Chondrocyte (in vitro differentiated cells): ENCODE data around the gene DAPK1. TPM values are rescaled to one million over a fixed set of nuclear protein-coding genes. Genes with fewer than 3 reads are reported as not detected.

Experiments
- DNase-seq: peaks from one replicate; pipeline ENCODE4 v3.0.0; 2021; ENCODE audit warnings: mixed read lengths, low spot score
- H3K27ac Mint-ChIP-seq: one replicate; pipeline ENCODE4 v1.8.0; 2021; ENCODE audit warnings: mild to moderate bottlenecking, moderate library complexity, mixed read lengths; ENCODE audit not compliant: unreplicated experiment
- H3K27me3 Mint-ChIP-seq: 2 replicates; pipeline ENCODE4 v1.8.0; 2021; ENCODE audit warnings: low read depth, mixed read lengths
- H3K36me3 Mint-ChIP-seq: 2 replicates; pipeline ENCODE4 v1.8.0; 2021; ENCODE audit warnings: low read depth, mixed read lengths
- H3K4me1 Mint-ChIP-seq: 2 replicates; pipeline ENCODE4 v1.8.0; 2021; ENCODE audit warnings: low read depth, mild to moderate bottlenecking, mixed read lengths
- H3K4me3 Mint-ChIP-seq: one replicate; pipeline ENCODE4 v1.8.0; 2021; ENCODE audit warnings: mild to moderate bottlenecking, moderate library complexity, mixed read lengths; ENCODE audit not compliant: unreplicated experiment
- H3K9me3 Mint-ChIP-seq: 2 replicates; pipeline ENCODE4 v1.8.0; 2021; ENCODE audit warnings: low read depth, mixed read lengths
- total RNA-seq: library from RNA; stranded (reverse); gene quantifications from 3 replicates; pipeline ENCODE4 v1.2.1, GENCODE V29; 2021
- TF ChIP-seq, protein P1 (sequence below): fragments of 200-600 bp; sonication (generic); IDR thresholded peaks from 2 replicates; pipeline ENCODE4 v1.5.0; 2021; ENCODE audit warnings: antibody characterized with exemption, mild to moderate bottlenecking, moderate library complexity

The DAPK1 gene
- total RNA-seq, 1 donor from 2014 or later = 87.9 TPM

DNA sequence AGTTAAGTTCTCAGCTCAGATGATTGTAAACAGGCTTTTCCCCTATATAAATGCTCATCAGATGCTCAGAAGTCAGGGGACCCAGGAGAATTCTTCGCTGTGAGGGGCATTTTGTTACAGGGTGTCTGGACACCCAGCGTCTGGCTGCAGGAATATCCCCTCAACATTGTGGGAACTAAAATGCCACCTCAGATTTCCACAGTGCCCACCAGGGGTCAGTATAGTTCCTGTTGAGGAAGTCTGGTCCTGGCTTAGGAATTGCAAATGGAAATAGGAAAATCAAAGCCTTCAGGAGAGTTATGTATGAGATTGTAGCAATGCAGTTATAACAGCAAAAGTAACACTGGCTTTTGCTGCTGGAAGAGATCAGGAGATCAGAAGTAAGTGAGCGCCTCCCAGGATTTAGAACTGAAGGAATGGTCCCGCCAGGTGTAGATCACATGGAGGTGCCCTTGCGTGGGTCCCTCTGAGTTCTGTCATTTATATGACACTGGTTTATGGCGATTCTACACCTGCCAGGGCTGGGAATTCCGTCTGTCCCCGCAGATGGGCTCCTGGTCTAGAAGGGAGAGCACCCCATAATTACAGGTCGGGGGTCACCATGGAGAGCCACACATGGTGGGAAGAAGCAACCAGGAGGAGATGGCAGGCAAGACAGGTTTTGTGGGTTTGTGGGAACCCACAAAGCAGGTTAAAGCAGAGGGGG is 181.1 kb downstream of the DAPK1 start:
- H3K9me3 Mint-ChIP-seq = no peaks in the 10 kb centered on the region
- peaks cover 21% of the 10 kb centered on the region for H3K36me3 Mint-ChIP-seq
- no peaks in the 10 kb centered on the region for H3K27me3 Mint-ChIP-seq
- peak overlapping the region; percentile 10 for H3K27ac Mint-ChIP-seq
- H3K4me1 Mint-ChIP-seq = peaks cover 11% of the 10 kb centered on the region
- no peak for DNase-seq
- TF ChIP-seq, protein P1, sequence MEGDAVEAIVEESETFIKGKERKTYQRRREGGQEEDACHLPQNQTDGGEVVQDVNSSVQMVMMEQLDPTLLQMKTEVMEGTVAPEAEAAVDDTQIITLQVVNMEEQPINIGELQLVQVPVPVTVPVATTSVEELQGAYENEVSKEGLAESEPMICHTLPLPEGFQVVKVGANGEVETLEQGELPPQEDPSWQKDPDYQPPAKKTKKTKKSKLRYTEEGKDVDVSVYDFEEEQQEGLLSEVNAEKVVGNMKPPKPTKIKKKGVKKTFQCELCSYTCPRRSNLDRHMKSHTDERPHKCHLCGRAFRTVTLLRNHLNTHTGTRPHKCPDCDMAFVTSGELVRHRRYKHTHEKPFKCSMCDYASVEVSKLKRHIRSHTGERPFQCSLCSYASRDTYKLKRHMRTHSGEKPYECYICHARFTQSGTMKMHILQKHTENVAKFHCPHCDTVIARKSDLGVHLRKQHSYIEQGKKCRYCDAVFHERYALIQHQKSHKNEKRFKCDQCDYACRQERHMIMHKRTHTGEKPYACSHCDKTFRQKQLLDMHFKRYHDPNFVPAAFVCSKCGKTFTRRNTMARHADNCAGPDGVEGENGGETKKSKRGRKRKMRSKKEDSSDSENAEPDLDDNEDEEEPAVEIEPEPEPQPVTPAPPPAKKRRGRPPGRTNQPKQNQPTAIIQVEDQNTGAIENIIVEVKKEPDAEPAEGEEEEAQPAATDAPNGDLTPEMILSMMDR = peak; percentile 90
- no peak overlapping the region for H3K4me3 Mint-ChIP-seq

DNA sequence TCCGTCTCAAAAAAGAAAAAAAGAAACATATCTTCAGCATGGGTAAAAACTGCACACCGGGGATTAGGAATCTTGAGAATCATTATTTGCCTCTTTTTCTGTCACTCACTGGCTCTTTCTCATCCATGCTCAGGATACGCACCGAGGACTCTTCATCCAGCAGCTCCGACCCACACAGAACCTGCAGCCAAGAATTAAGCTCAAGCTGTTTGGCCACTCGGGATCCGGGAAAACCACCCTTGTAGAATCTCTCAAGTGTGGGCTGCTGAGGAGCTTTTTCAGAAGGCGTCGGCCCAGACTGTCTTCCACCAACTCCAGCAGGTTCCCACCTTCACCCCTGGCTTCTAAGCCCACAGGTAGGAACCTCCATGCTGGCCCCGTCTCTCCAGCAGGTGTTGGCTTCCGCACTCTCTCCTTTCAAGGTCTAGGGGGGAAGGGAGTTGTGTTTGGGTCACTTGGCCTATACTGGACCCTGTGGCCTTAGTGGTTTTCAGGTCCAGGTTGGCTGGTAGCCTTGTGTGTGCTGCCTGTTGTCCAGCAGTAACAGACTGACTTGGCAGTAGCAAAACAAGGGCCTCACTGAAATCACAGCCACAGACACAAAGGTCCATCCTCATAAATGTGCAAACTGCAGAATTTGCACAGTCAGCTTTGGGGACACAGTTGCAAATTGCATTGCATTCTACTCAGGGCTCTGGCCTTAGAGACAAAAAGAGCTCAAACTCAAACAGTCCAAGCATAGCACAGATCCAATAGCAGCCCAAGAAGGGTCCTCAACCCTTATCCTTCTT is 183.8 kb downstream of the DAPK1 start:
- Mint-ChIP-seq H3K9me3 (no peaks in the 10 kb centered on the region), H3K27ac (no peak overlapping the region)

DNA sequence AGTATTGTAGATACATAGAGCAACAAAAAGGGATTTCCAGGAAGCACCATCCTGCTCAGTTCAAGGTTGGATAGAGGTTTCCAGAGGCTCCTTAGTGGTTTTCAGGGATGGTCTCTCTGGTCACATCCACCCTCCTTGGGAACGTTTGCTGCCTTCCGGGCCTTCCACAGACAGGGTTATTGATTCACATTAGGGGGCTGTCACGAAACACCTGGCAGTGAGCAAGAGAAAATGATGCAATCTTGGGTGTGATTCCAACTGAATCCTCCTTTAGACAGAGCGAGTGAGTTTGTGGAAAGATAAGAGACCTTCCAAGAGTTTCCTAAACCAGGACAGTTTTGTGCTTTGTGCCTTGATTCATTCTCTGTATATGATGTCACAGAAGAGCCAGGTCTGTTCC is 184.4 kb downstream of the DAPK1 start:
- no peak overlapping the region for H3K27ac Mint-ChIP-seq
- TF ChIP-seq, protein P1 = no peak
- no peaks in the 10 kb centered on the region for H3K9me3 Mint-ChIP-seq
- no peak for DNase-seq
- H3K4me1 Mint-ChIP-seq = peaks cover 26% of the 10 kb centered on the region
- no peak overlapping the region for H3K4me3 Mint-ChIP-seq
- no peaks in the 10 kb centered on the region for H3K27me3 Mint-ChIP-seq
- peaks cover 20% of the 10 kb centered on the region for H3K36me3 Mint-ChIP-seq

More for the DNA sequence above, 183.8 kb downstream of the DAPK1 start:
- Mint-ChIP-seq H3K4me3 (no peak overlapping the region), H3K27me3 (no peaks in the 10 kb centered on the region), H3K4me1 (peaks cover 30% of the 10 kb centered on the region), H3K36me3 (peaks cover 18% of the 10 kb centered on the region)
- DNase-seq = no peak
- TF ChIP-seq, protein P1 = no peak

DNA sequence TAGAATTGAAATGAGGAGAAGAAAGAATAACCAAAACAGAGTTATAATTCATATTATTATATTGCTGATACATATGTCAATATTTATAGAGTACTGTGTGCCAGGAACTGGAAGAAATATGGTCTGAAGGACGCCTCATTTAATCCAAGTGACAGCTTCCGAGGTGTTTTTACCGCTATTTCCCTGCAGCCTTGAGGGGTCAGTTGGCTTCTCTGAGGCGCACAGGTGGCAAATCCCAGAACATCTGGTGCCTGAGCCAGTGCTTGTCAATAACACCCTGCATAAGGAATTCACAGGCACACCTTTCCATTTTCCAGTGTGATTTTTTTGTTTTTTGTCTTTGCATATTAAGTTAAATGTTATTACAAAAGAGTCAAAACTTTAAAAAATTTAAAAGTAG is 185.0 kb downstream of the DAPK1 start:
- Mint-ChIP-seq H3K9me3 (no peaks in the 10 kb centered on the region), H3K36me3 (peaks cover 21% of the 10 kb centered on the region)

More for the DNA sequence above, 185.0 kb downstream of the DAPK1 start:
- no peak for DNase-seq
- no peaks in the 10 kb centered on the region for H3K27me3 Mint-ChIP-seq
- TF ChIP-seq, protein P1 = no peak
- no peak overlapping the region for H3K27ac Mint-ChIP-seq
- no peak overlapping the region for H3K4me3 Mint-ChIP-seq
- peaks cover 26% of the 10 kb centered on the region for H3K4me1 Mint-ChIP-seq
